Fibroblast of skin of abdomen (primary cell): Measurements from ENCODE around the gene CUX1. TPM values are rescaled to one million over a fixed set of nuclear protein-coding genes. Genes with fewer than 3 reads are reported as not detected.
"Not testable (repeated sequence)": the region's sequence is repeated elsewhere in the genome, so short reads cannot be mapped to it uniquely, and the experiment has no call there.

Experiments used
- DNase-seq: peaks from one replicate; pipeline ENCODE4 v3.0.0-alpha.2; 2013
- polyA plus RNA-seq, 2 experiments: library from polyadenylated mRNA; unstranded; fragments of 120-200 nt; gene quantifications; one replicate each; pipeline ENCODE4 v1.2.1, GENCODE V29; 2013; ENCODE audit not compliant: insufficient read length in 2 of 2

Gene CUX1
- polyA plus RNA-seq (2013, experiment 1 of 2; ENCODE audit: insufficient read length), result 55.3 TPM
- polyA plus RNA-seq (2013, experiment 2 of 2; ENCODE audit: insufficient read length), result 54.1 TPM

DNA sequence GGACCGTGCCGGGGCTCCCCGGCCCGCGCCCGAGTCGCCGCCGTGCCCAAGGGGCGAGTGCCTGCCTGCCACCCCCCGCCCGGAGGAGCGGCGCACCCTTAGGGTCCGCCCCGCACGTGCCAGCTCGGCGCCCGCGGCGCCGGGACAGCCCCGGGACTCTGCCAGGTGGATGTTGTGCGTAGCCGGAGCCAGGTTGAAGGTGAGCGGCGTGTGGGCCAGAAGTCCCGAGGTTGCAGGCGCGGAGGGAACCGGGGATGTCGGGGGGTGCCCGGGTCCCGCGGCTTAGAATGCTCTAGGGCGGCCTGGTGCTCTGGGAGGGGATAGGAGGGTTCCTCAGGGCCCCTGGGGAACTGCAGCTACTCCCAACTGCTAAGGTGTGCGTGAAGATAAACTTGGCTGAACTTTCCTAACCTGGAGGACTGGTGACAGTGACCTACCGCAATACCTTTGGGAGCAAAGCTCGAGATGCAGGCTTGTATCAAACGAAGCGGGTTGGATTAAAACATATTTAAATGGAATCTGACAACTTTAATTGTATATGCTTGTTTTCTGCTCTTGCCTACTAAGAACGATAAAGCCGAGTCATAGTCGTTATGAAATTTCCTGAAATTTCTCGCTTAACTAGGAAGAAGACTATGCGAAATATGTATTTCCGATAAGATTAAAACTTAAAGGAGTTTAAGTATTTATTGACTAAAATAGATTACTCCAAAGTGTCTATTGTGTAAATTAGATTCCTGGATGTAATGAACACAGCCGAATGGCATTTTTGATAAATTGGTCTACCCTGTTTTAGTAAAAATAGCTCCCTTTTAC, at the start of gene CUX1:
CUX1 (plus strand) TSS at position 156 of the 816 bp plus-strand sequence; CDS start at position 170, 14 bp downstream.
- no peak for DNase-seq

- DNase-seq, result no peak
These were observed 49.1 kb upstream of the CUX1 start for GRCh38 chr7:101768280-101768679.

DNA sequence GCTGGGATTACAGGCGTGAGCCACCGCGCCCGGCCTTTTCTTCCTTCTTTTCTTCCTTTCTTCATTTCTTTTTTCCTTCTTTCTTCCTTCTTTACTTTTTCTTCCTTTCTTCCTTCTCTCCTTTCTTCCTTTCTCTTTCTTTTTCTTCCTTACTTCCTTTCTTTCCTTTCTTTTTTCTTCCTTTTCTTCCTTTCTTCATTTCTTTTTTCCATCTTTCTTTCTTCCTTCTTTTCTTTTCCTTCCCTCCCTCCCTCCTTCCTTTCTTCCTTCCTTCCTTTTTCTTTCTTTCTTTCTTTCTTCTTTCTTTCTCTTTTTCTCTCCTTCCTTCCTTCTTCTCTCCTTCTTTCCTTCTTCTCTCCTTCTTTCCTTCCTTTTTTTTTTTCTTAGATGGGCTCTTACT, 47.0 kb upstream of the CUX1 start:
- no peak for DNase-seq

DNA sequence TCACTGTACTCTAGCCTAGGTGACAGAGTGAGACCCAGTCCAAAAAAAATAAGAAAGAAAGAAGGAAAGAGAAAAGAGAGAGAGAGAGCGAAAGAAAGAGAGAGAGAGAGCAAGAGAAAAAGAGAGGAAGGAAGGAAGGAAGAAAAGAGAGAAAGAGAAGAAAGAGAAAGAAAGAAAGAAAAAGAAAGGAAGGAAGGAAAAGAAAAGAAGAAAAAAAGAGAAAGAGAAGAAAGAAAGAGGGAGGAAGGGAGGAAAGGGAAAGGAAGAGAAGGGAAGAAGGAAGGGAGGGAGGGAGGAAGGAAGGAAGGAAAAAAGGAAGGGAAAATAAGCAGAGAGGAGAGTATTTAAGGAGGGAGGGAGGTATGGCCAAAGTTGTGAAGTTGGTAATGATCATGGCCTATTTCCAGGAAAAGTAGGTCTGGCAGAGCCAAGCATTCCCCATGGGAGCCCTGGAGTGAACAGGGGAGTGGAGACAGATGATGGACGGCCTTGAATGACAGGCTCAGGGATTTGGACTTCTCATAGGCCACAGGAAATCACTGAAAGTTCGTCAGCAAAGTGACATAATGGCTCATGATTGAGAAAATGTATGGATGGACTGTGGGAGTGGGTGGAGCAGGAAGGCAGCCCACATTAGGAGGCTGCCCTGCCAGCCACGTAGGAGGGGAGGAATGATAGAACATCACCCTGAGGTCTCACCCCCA, 44.8 kb upstream of the CUX1 start:
- peak; percentile 20 for DNase-seq

GRCh38 chr7:101775181-101775580, 42.2 kb upstream of the CUX1 start:
- no peak for DNase-seq

DNA sequence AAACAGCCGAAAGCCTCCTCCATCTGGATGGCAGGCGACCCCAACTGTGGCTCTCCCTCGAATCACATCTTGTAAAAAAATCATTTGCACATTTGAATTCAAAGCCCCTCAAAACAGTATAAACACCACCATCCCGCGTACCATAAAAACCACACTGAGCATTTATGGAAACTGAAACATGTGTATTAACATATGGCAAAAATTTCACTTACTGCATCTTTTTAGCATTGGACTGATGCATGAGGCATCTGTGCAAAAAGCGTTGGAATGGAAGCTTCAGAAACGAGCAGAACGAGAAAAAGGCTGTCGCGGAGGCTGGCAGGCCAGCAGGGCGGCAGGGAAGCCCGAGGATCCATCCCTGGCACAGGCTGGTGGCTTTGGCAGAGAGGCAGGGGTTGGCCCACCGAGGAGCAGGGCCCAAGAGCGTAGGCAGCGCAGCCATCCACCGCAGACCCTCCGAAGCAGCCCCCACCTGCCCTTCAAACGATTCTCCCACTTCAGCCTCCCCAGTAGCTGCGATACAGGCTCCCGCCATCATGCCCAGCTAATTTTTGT, 39.3 kb upstream of the CUX1 start:
- DNase-seq, result no peak

DNA sequence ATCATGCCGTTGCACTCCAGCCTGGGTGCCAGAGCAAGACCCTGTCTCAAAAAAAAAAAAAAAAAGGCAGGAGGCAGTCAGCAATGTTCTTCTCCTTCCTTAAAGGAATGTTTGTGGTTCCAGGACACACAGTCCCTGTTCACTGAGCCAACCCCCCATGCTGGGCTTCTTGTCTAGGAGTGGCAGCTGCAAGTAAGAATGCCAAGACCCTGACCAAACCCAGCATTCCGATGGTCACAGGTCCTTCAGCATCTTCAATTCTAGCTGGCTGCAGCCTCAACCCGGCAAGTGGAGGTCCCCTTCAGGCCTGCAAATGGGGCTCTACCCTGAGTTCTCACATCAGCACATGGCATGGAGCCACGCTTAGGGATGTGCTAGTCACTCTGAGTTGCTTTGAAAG, 38.2 kb upstream of the CUX1 start:
- no peak for DNase-seq

- DNase-seq, result no peak
These were observed 37.1 kb upstream of the CUX1 start for GRCh38 chr7:101780281-101780680.

GRCh38 chr7:101781439-101781838, 36.0 kb upstream of the CUX1 start:
- no peak for DNase-seq

GRCh38 chr7:101782476-101782875, 35.0 kb upstream of the CUX1 start:
- no peak for DNase-seq

- no peak for DNase-seq
These were observed 34.5 kb upstream of the CUX1 start for GRCh38 chr7:101782896-101783295.

- no peak for DNase-seq
These were observed 33.8 kb upstream of the CUX1 start for GRCh38 chr7:101783381-101784181.

DNA sequence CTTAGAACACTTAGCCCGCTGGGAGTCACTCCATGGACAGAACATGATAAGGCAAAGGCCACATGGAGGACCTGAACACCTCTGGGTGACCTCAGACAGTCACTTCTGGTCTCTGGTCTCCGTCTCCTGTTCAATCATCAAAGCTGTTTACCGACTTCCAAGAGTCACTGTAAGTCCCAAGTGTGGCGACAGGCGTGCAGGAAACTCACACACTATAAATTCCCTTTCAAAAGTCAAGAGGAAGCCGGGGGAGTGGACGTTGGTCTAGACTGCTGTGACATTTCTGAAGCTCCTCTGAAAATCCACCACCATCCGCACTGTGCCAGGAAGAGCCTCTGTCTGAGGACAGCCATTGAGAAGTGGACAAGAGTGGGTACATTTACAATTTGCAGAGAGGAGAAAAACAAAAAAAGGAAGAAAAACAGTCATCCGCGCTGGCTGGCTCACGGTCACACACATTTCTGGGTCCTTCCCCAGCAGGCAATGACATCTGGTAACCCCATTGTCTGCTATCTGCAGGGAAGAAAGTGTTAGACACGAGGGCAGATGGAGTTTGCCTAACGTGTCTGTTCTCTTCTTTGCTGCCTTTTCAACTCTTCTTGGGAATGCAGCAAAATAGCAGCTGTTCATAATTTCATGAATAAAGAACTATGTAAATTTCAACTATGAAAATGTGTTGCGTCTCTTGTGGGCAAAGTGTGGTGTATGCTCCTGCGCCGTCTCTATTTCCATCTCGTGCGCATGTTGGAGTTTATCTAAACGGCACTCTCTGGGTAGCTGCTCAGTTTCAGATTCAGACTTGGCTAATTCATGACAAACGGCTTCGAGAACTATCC, 32.9 kb upstream of the CUX1 start:
- DNase-seq, result no peak

DNA sequence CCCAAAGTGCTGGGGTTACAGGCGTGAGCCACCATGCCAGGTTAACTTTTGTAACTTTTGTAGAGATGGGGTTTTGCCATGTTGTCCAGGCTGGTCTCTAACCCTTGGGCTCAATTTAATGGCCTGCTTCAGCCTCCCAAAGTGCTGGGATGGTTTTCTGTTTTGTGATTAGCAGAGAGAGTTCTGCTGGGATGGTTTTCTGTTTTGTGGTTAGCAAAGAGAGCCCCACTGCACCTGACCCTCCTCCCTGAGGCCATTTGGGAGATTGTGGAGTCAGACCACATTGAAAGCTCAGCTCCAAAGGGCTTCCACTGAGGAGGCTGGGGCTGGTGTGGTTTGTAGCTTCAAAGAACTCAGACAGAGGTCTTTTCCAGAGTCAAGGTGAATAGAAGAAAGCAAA, 29.6 kb upstream of the CUX1 start:
- DNase-seq, result no peak

- DNase-seq, result no peak
These were observed 28.9 kb upstream of the CUX1 start for GRCh38 chr7:101788517-101788916.

DNA sequence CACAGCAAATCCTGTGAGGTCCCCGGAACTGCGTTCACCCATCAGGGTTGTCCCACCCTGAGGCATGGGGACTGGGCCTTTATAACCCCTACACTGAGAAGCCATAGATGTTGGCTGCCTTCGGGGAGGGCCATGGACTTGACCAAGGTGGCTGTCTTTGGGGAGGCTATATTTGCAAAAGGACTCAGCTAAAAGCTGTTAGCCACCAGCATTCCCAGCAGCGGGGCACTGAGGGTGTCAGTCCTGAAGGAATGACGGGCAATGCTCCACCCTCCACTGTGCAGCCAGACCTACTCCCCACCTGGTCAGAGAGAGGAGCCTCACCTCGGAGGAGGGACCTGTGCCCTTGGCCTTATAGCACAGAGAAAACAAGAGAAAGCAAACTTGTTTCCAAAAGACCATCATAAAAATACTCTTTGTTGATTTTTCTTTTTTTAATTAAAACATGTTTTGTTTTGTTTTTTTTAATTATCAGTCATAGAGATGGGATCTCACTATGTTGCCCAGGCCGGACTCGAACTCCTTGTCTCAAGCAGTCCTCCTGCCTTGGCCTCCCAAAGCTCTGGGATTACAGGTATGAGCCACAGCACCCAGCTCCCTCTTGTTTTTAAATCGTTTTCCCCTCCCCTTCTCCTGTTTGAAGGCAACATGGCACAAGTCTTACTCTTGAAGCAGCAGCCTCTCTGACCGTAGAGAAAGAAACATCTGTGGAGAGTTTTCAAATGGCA, 26.7 kb upstream of the CUX1 start:
- DNase-seq, result no peak

GRCh38 chr7:101792051-101792681, 25.3 kb upstream of the CUX1 start:
- DNase-seq, result peak; percentile 64

DNA sequence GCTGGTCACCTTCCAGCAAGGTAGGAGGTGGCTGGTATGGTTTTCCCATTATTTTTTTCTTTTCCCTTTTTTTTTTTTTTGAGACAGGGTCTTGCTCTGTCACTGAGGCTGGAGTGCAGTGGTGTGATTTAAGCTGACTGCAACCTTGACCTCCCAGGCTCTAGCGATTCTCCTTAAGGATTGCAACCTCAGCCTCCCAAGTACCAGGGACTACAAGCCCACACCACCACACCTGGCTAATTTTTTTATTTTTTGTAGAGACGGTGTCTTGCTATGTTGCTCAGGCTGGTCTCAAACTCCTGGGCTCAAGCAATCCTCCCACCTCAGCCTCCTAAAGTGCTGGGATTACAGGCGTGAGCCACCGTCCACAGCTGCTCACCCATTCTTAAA, 24.7 kb upstream of the CUX1 start:
- DNase-seq, result not testable (repeated sequence)

- no peak for DNase-seq
These were observed 22.0 kb upstream of the CUX1 start for GRCh38 chr7:101795461-101795860.

GRCh38 chr7:101798173-101798572, 19.3 kb upstream of the CUX1 start:
- not testable (repeated sequence) for DNase-seq
